Hepatocyte (in vitro differentiated cells): ENCODE data around the gene GPR153. TPM values are rescaled to one million over a fixed set of nuclear protein-coding genes. Genes with fewer than 3 reads are reported as not detected.

Source experiments
- DNase-seq: peaks from one replicate; pipeline ENCODE4 v3.0.0-alpha.2; 2016; ENCODE audit warnings: low spot score
- H2AFZ ChIP-seq: fragments of 200-600 bp; sonication (generic); 2 replicates; pipeline ENCODE4 v1.6.0; 2016; ENCODE audit warnings: antibody characterized with exemption, mild to moderate bottlenecking
- H3K27ac ChIP-seq: fragments of 200-600 bp; sonication (generic); 2 replicates; pipeline ENCODE4 v1.5.1; 2016; ENCODE audit warnings: mild to moderate bottlenecking
- H3K27me3 ChIP-seq: fragments of 200-600 bp; sonication (generic); 2 replicates; pipeline ENCODE4 v1.6.1; 2016
- H3K36me3 ChIP-seq: fragments of 200-600 bp; sonication (generic); replicated peaks from 2 replicates; pipeline ENCODE4 v1.5.1; 2016; ENCODE audit warnings: low read depth; ENCODE audit not compliant: insufficient read depth
- H3K4me1 ChIP-seq: fragments of 200-600 bp; sonication (generic); 2 replicates; pipeline ENCODE4 v1.5.1; 2016; ENCODE audit warnings: mild to moderate bottlenecking, moderate library complexity; ENCODE audit not compliant: insufficient read depth
- H3K4me2 ChIP-seq: fragments of 200-600 bp; sonication (generic); 2 replicates; pipeline ENCODE4 v1.6.0; 2016
- H3K4me3 ChIP-seq: fragments of 200-600 bp; sonication (generic); 2 replicates; pipeline ENCODE4 v1.5.1; 2016; ENCODE audit warnings: mild to moderate bottlenecking
- H3K79me2 ChIP-seq: fragments of 200-600 bp; sonication (generic); 2 replicates; pipeline ENCODE4 v1.6.0; 2017; ENCODE audit warnings: mild to moderate bottlenecking
- H3K9me2 ChIP-seq: fragments of 200-600 bp; sonication (generic); replicated peaks from 2 replicates; pipeline ENCODE4 v1.6.0; 2017; ENCODE audit warnings: mild to moderate bottlenecking; ENCODE audit not compliant: insufficient read depth
- H3K9me3 ChIP-seq: fragments of 200-600 bp; sonication (generic); 2 replicates; pipeline ENCODE4 v1.5.1; 2016; ENCODE audit warnings: low read depth, mild to moderate bottlenecking
- H4K20me1 ChIP-seq: fragments of 200-600 bp; sonication (generic); 2 replicates; pipeline ENCODE4 v1.6.0; 2016; ENCODE audit warnings: mild to moderate bottlenecking; ENCODE audit not compliant: insufficient read depth, poor library complexity, severe bottlenecking
- CTCF ChIP-seq: fragments of 200-600 bp; sonication (generic); IDR thresholded peaks from 2 replicates; pipeline ENCODE4 v1.5.1; 2016; ENCODE audit warnings: antibody characterized with exemption, mild to moderate bottlenecking; ENCODE audit not compliant: poor library complexity
- EZH2 ChIP-seq: fragments of 200-600 bp; sonication (generic); IDR thresholded peaks from 2 replicates; pipeline ENCODE4 v1.6.1; 2016; ENCODE audit warnings: antibody characterized with exemption, mild to moderate bottlenecking, borderline replicate concordance
- EZH2phosphoT487 ChIP-seq: fragments of 200-600 bp; sonication (generic); IDR thresholded peaks from one replicate; pipeline ENCODE4 v1.6.1; 2018; ENCODE audit warnings: antibody characterized with exemption, mild to moderate bottlenecking, low read depth, moderate library complexity; ENCODE audit not compliant: unreplicated experiment, severe bottlenecking
- WGBS: methylation state at CpG from one replicate; pipeline ENCODE4 v1.1.6; 2016; ENCODE audit warnings: low lambda C conversion rate; ENCODE audit errors: missing lambda C conversion rate; 5-methylcytosine and 5-hydroxymethylcytosine counted together
- polyA plus RNA-seq: library from polyadenylated mRNA; unstranded; fragments of >200 nt; fragmentation: Nextera tagmentation; extraction: Ambion mirVana; gene quantifications from 2 replicates; pipeline ENCODE4 v1.2.1, GENCODE V29; 2016
- total RNA-seq: library from RNA; depleted of rRNA; stranded (reverse); fragments of >200 nt; gene quantifications from 2 replicates; pipeline ENCODE4 v1.2.3, GENCODE V29; 2014

The GPR153 gene
- total and polyA plus RNA-seq, 2 experiments from 2014 or later: 9.1 to 13.5 TPM

- Histone ChIP-seq H2AFZ (peak overlapping the region; percentile 33), H3K4me2 (peak overlapping the region; percentile 94), H3K36me3 (no peaks in the 10 kb centered on the region), H3K4me3 (peak overlapping the region; percentile 81), H3K27me3 (peaks cover 13% of the 10 kb centered on the region), H3K79me2 (peaks cover 32% of the 10 kb centered on the region), H3K27ac (peak overlapping the region; percentile 55), H3K4me1 (peaks cover 15% of the 10 kb centered on the region), H3K9me3 (no peaks in the 10 kb centered on the region), H4K20me1 (no peaks in the 10 kb centered on the region), H3K9me2 (no peaks in the 10 kb centered on the region)
- WGBS: 0% methylated on average over 26 of the region's 30 CpGs
- TF ChIP-seq CTCF (no peak), EZH2 (no peak), EZH2phosphoT487 (no peak)
- DNase-seq: peak; percentile 37
Observed at GRCh38 chr1:6235296-6235677, 25.6 kb downstream of the GPR153 start.

- peaks cover 32% of the 10 kb centered on the region for H3K79me2 ChIP-seq
- H3K9me3 ChIP-seq: no peaks in the 10 kb centered on the region
- no peaks in the 10 kb centered on the region for H3K9me2 ChIP-seq
- no peak for DNase-seq
- peaks cover 11% of the 10 kb centered on the region for H3K4me1 ChIP-seq
- WGBS: 40% methylated on average over 20 of the region's 20 CpGs
- H3K27me3 ChIP-seq: peaks cover 7% of the 10 kb centered on the region
- H3K4me2 ChIP-seq: peak overlapping the region; percentile 94
- TF ChIP-seq EZH2phosphoT487: no peak
- TF ChIP-seq CTCF: no peak
- no peak for TF ChIP-seq EZH2
- peak overlapping the region; percentile 55 for H3K27ac ChIP-seq
- peak overlapping the region; percentile 33 for H2AFZ ChIP-seq
- H4K20me1 ChIP-seq: no peaks in the 10 kb centered on the region
- H3K4me3 ChIP-seq: peak overlapping the region; percentile 81
- H3K36me3 ChIP-seq: no peaks in the 10 kb centered on the region
Observed at GRCh38 chr1:6234502-6235295, 26.2 kb downstream of the GPR153 start.

- Histone ChIP-seq H3K9me3 (no peaks in the 10 kb centered on the region), H3K4me2 (no peak overlapping the region), H3K36me3 (no peaks in the 10 kb centered on the region), H4K20me1 (no peaks in the 10 kb centered on the region), H3K27me3 (peaks cover under 1% of the 10 kb centered on the region), H2AFZ (no peak overlapping the region), H3K27ac (no peak overlapping the region), H3K9me2 (no peaks in the 10 kb centered on the region), H3K4me1 (peaks cover 11% of the 10 kb centered on the region), H3K4me3 (no peak overlapping the region), H3K79me2 (peaks cover 32% of the 10 kb centered on the region)
- DNase-seq: no peak
- TF ChIP-seq EZH2 (no peak), CTCF (no peak), EZH2phosphoT487 (no peak)
- WGBS: 86% methylated on average over 1 of the region's 1 CpG
Observed at GRCh38 chr1:6233376-6233775, 27.5 kb downstream of the GPR153 start.
